ENCODE data around the gene PPM1N.

PPM1N gene

GRCh38 chr19:45498411-45499195 lies at the start of gene PPM1N:
Gene PPM1N, plus strand, starts transcription at chr19:45498443. Its CDS starts 30 bp downstream, at chr19:45498473.
- DNase-seq: no peak

- no peak for DNase-seq
These were observed 49.4 kb upstream of the PPM1N start for GRCh38 chr19:45448887-45449299.

- no peak for DNase-seq
These were observed 48.3 kb upstream of the PPM1N start for GRCh38 chr19:45450012-45450333.

- no peak for DNase-seq
These were observed 47.0 kb upstream of the PPM1N start for GRCh38 chr19:45451131-45451849.

GRCh38 chr19:45451850-45452387 lies 46.3 kb upstream of the PPM1N start:
- no peak for DNase-seq

GRCh38 chr19:45455707-45456499 lies 42.3 kb upstream of the PPM1N start:
- no peak for DNase-seq

GRCh38 chr19:45456500-45456815 lies 41.8 kb upstream of the PPM1N start:
- DNase-seq: no peak

GRCh38 chr19:45457776-45458175 lies 40.5 kb upstream of the PPM1N start:
- no peak for DNase-seq

GRCh38 chr19:45460807-45461347 lies 37.4 kb upstream of the PPM1N start:
- DNase-seq: no peak

- DNase-seq: no peak
These were observed 36.1 kb upstream of the PPM1N start for GRCh38 chr19:45462174-45462573.

GRCh38 chr19:45463241-45463640 lies 35.0 kb upstream of the PPM1N start:
- no peak for DNase-seq

GRCh38 chr19:45464274-45464673 lies 34.0 kb upstream of the PPM1N start:
- DNase-seq: no peak

- no peak for DNase-seq
These were observed 33.3 kb upstream of the PPM1N start for GRCh38 chr19:45464852-45465441.

GRCh38 chr19:45467115-45467455 lies 31.2 kb upstream of the PPM1N start:
- no peak for DNase-seq

- DNase-seq: no peak
These were observed 30.6 kb upstream of the PPM1N start, which contains the start of gene FOSB for GRCh38 chr19:45467456-45468158. Gene FOSB, plus strand, starts transcription at chr19:45467996. Its CDS starts 591 bp downstream, at chr19:45468587.

- DNase-seq: no peak
These were observed 30.0 kb upstream of the PPM1N start for GRCh38 chr19:45468159-45468651.

GRCh38 chr19:45468803-45469131 lies 29.5 kb upstream of the PPM1N start:
- DNase-seq: no peak

GRCh38 chr19:45469132-45469944 lies 28.9 kb upstream of the PPM1N start:
- DNase-seq: peak; percentile 70

GRCh38 chr19:45469945-45470761 lies 28.1 kb upstream of the PPM1N start:
- DNase-seq: no peak

- no peak for DNase-seq
These were observed 27.5 kb upstream of the PPM1N start for GRCh38 chr19:45470762-45471081.
